WI38 (cell line): Measurements from ENCODE around the gene NBEA.

ENCODE experiments used
- H3K4me3 ChIP-seq: 2 replicates; pipeline ENCODE4 v1.5.1; 2011; ENCODE audit warnings: low read depth, mild to moderate bottlenecking, control low read depth, low read length
- CTCF ChIP-seq: IDR thresholded peaks from 2 replicates; pipeline ENCODE4 v1.5.1; 2012; ENCODE audit warnings: low read depth, mild to moderate bottlenecking, control low read depth, low read length

The NBEA gene

GRCh38 chr13:35720290-35720689 is 778.2 kb downstream of the NBEA start:
- no peak for TF ChIP-seq CTCF
- H3K4me3 ChIP-seq, result no peak overlapping the region

- TF ChIP-seq CTCF, result peak; percentile 82
- no peak overlapping the region for H3K4me3 ChIP-seq
These were observed 778.9 kb downstream of the NBEA start for GRCh38 chr13:35720690-35721554.
